GM18508 (cell line): Measurements from ENCODE around the gene CTNNBIP1.
"Not testable (repeated sequence)": the region's sequence is repeated elsewhere in the genome, so short reads cannot be mapped to it uniquely, and the experiment has no call there.

ENCODE experiments used
- ATAC-seq: cut with Tn5 transposase; IDR thresholded peaks from one replicate; pipeline ENCODE4 v1.9.1; 2021; ENCODE audit warnings: moderate number of reproducible peaks; ENCODE audit not compliant: insufficient read depth, unreplicated experiment

The CTNNBIP1 gene

GRCh38 chr1:9815150-9815549 lies 94.9 kb downstream of the CTNNBIP1 start:
- no peak for ATAC-seq

- no peak for ATAC-seq
These were observed 95.5 kb downstream of the CTNNBIP1 start for GRCh38 chr1:9814619-9815018.

- no peak for ATAC-seq
These were observed 98.7 kb downstream of the CTNNBIP1 start for GRCh38 chr1:9811239-9811966.

- no peak for ATAC-seq
These were observed 101.0 kb downstream of the CTNNBIP1 start for GRCh38 chr1:9809100-9809510.

- no peak for ATAC-seq
These were observed 101.6 kb downstream of the CTNNBIP1 start for GRCh38 chr1:9808459-9808858.

GRCh38 chr1:9807541-9807940 lies 102.5 kb downstream of the CTNNBIP1 start:
- ATAC-seq, result no peak

- ATAC-seq, result not testable (repeated sequence)
These were observed 104.1 kb downstream of the CTNNBIP1 start for GRCh38 chr1:9805972-9806371.

GRCh38 chr1:9805006-9805508 lies 105.0 kb downstream of the CTNNBIP1 start:
- no peak for ATAC-seq

- not testable (repeated sequence) for ATAC-seq
These were observed 106.8 kb downstream of the CTNNBIP1 start for GRCh38 chr1:9803003-9803918.

GRCh38 chr1:9801909-9802308 lies 108.2 kb downstream of the CTNNBIP1 start:
- no peak for ATAC-seq
